ENCODE data around the gene MLLT3. TPM values are rescaled to one million over a fixed set of nuclear protein-coding genes. Genes with fewer than 3 reads are reported as not detected.

MLLT3 gene
- total RNA-seq, 1 experiment from 2014 or later, result 24.2 TPM

DNA sequence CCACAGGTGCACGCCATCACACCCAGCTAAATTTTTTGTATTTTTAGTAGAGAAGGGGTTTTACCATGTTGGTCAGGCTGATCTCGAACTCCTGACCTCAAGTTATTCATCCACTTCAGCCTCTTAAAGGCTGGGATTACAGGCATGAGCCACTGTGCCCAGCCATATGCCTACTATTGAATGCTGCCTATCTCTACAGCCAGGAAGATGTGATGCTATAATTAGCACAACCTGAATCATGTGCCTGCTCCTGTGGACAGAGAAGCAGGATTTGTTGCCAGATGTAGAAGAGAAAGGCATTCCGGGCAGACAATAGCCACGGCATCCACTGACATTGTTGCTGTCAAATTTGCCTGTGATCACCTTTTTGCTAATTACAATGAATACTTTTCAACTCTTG is 24.4 kb upstream of the MLLT3 start:
- no peaks in the 10 kb centered on the region for H3K9me3 ChIP-seq (ENCODE audit: low read depth, low read length, poor library complexity, severe bottlenecking)
- DNase-seq (ENCODE audit: low spot score), result no peak
- POLR2A ChIA-PET (ENCODE audit: low non-redundant PET), result no interaction called here
- no peak overlapping the region for H3K27ac ChIP-seq (ENCODE audit: low read depth, low read length, poor library complexity, severe bottlenecking)
- H3K4me1 ChIP-seq (ENCODE audit: insufficient read depth, low read length, poor library complexity, severe bottlenecking), result peaks cover 5% of the 10 kb centered on the region
- no peak overlapping the region for H3K4me3 ChIP-seq (ENCODE audit: low read depth, low read length, poor library complexity, severe bottlenecking)
- H3K27me3 ChIP-seq (replicated peaks; ENCODE audit: insufficient read depth, low read depth, low read length, poor library complexity), result no peaks in the 10 kb centered on the region
- H3K36me3 ChIP-seq (ENCODE audit: insufficient read depth, low read length, poor library complexity, severe bottlenecking), result no peaks in the 10 kb centered on the region
- CTCF ChIA-PET, result no interaction called here
- intact Hi-C loops (cut with micrococcal nuclease; ENCODE audit: unreplicated experiment), result no loop called here
- TF ChIP-seq, protein P1, sequence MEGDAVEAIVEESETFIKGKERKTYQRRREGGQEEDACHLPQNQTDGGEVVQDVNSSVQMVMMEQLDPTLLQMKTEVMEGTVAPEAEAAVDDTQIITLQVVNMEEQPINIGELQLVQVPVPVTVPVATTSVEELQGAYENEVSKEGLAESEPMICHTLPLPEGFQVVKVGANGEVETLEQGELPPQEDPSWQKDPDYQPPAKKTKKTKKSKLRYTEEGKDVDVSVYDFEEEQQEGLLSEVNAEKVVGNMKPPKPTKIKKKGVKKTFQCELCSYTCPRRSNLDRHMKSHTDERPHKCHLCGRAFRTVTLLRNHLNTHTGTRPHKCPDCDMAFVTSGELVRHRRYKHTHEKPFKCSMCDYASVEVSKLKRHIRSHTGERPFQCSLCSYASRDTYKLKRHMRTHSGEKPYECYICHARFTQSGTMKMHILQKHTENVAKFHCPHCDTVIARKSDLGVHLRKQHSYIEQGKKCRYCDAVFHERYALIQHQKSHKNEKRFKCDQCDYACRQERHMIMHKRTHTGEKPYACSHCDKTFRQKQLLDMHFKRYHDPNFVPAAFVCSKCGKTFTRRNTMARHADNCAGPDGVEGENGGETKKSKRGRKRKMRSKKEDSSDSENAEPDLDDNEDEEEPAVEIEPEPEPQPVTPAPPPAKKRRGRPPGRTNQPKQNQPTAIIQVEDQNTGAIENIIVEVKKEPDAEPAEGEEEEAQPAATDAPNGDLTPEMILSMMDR (conservative IDR thresholded peaks at IDR 0.05; ENCODE audit: low read depth, low read length), result no peak
- TF ChIP-seq EZH2 (IDR thresholded peaks at IDR 0.05; ENCODE audit: borderline replicate concordance, low read depth, low read length, poor library complexity, severe bottlenecking), result no peak
- BruUV-seq (replicated peaks), result no TSS peak

DNA sequence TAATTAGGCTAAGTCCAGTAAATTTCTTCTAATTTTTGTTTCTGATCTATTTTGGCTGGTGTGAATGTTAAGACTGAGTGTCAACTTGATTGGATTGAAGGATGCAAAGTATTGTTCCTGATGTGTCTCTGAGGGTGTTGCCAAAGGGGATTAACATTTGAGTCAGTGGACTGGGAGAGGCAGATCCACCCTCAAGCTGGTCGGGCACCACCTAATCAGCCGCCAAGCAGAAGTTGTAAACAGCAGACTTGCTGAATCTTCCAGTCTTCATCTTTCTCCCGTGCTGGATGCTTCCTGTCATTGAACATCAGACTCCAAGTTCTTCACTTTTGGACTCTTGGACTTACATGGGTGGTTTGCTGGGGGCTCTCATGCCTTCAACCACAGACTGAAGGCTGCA is 21.4 kb upstream of the MLLT3 start:
- Histone ChIP-seq H3K4me3 (ENCODE audit: low read depth, low read length, poor library complexity, severe bottlenecking) (no peak overlapping the region), H3K4me1 (ENCODE audit: insufficient read depth, low read length, poor library complexity, severe bottlenecking) (peaks cover 24% of the 10 kb centered on the region), H3K27me3 (replicated peaks; ENCODE audit: insufficient read depth, low read depth, low read length, poor library complexity) (no peaks in the 10 kb centered on the region), H3K27ac (ENCODE audit: low read depth, low read length, poor library complexity, severe bottlenecking) (no peak overlapping the region), H3K36me3 (ENCODE audit: insufficient read depth, low read length, poor library complexity, severe bottlenecking) (no peaks in the 10 kb centered on the region), H3K9me3 (ENCODE audit: low read depth, low read length, poor library complexity, severe bottlenecking) (no peaks in the 10 kb centered on the region)
- ChIA-PET CTCF (no interaction called here), POLR2A (ENCODE audit: low non-redundant PET) (no interaction called here)
- BruUV-seq (replicated peaks), result no TSS peak
- TF ChIP-seq, protein P1 (conservative IDR thresholded peaks at IDR 0.05; ENCODE audit: low read depth, low read length), result no peak
- TF ChIP-seq EZH2 (IDR thresholded peaks at IDR 0.05; ENCODE audit: borderline replicate concordance, low read depth, low read length, poor library complexity, severe bottlenecking), result no peak
- DNase-seq (ENCODE audit: low spot score), result no peak
- intact Hi-C loops (cut with micrococcal nuclease; ENCODE audit: unreplicated experiment), result no loop called here

DNA sequence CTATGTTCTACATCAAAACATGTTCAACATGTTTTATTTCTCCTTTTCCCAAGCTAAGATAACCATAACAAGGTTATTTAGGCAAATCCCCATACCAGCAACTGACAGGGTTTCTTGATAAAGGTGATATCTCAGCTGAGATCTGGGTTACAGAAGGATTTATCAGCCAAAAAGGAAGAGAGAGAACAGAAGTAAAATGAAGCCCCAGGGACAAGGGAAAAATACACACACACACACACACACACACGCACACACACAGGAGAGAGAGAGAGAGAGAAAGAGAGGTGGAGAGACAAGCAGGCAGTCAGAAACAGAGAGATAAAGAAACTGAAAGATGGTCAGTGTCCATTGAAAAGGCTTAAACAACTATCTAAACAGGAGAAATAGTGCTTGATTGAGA is 19.7 kb upstream of the MLLT3 start:
- ChIA-PET CTCF (no interaction called here), POLR2A (ENCODE audit: low non-redundant PET) (no interaction called here)
- BruUV-seq (replicated peaks), result no TSS peak

More for the DNA sequence above, 19.7 kb upstream of the MLLT3 start:
- peaks cover 35% of the 10 kb centered on the region for H3K4me1 ChIP-seq (ENCODE audit: insufficient read depth, low read length, poor library complexity, severe bottlenecking)
- no peaks in the 10 kb centered on the region for H3K27me3 ChIP-seq (replicated peaks; ENCODE audit: insufficient read depth, low read depth, low read length, poor library complexity)
- no peak overlapping the region for H3K27ac ChIP-seq (ENCODE audit: low read depth, low read length, poor library complexity, severe bottlenecking)
- H3K9me3 ChIP-seq (ENCODE audit: low read depth, low read length, poor library complexity, severe bottlenecking), result no peaks in the 10 kb centered on the region
- intact Hi-C loops (cut with micrococcal nuclease; ENCODE audit: unreplicated experiment), result no loop called here
- H3K4me3 ChIP-seq (ENCODE audit: low read depth, low read length, poor library complexity, severe bottlenecking), result no peak overlapping the region
- TF ChIP-seq, protein P1 (conservative IDR thresholded peaks at IDR 0.05; ENCODE audit: low read depth, low read length), result no peak
- no peak for TF ChIP-seq EZH2 (IDR thresholded peaks at IDR 0.05; ENCODE audit: borderline replicate concordance, low read depth, low read length, poor library complexity, severe bottlenecking)
- no peaks in the 10 kb centered on the region for H3K36me3 ChIP-seq (ENCODE audit: insufficient read depth, low read length, poor library complexity, severe bottlenecking)
- no peak for DNase-seq (ENCODE audit: low spot score)
